GM19240 (cell line): ENCODE data around the gene OPTN.

Source experiments
- DNase-seq: peaks from one replicate; pipeline ENCODE4 v3.0.0; 2011; ENCODE audit warnings: low spot score; ENCODE audit not compliant: insufficient read length

The OPTN gene

GRCh38 chr10:13182424-13182823, 82.5 kb downstream of the OPTN start:
- no peak for DNase-seq

- DNase-seq = no peak
Observed at GRCh38 chr10:13183625-13184024, 83.7 kb downstream of the OPTN start.

- DNase-seq = no peak
Observed at GRCh38 chr10:13184276-13184675, 84.3 kb downstream of the OPTN start.

- DNase-seq = no peak
Observed at GRCh38 chr10:13184730-13185514, 85.0 kb downstream of the OPTN start.

GRCh38 chr10:13187135-13187534, 87.2 kb downstream of the OPTN start:
- no peak for DNase-seq
